ENCODE results near the gene RBP2.

DNA sequence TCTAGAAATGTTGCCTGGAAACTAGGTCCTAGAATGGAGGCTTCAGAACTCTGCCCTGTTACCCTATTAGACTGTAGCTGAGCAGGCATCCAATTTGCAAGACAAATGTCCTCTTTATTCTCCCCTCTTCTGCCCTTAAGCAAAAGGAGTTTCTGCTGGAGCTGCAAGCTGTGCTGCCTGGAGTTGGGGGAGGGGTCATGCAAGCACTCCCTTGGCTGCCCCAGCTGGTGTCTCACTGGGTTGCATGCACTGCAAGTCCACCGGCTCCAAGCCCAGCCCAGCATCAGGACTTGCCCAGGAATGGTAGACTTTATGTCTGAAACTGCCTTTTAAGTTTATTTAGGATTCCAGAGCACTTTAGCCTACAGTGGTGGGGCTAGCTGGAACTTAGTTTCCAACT is 15.7 kb upstream of the RBP2 start:
- TF ChIP-seq, protein P1, sequence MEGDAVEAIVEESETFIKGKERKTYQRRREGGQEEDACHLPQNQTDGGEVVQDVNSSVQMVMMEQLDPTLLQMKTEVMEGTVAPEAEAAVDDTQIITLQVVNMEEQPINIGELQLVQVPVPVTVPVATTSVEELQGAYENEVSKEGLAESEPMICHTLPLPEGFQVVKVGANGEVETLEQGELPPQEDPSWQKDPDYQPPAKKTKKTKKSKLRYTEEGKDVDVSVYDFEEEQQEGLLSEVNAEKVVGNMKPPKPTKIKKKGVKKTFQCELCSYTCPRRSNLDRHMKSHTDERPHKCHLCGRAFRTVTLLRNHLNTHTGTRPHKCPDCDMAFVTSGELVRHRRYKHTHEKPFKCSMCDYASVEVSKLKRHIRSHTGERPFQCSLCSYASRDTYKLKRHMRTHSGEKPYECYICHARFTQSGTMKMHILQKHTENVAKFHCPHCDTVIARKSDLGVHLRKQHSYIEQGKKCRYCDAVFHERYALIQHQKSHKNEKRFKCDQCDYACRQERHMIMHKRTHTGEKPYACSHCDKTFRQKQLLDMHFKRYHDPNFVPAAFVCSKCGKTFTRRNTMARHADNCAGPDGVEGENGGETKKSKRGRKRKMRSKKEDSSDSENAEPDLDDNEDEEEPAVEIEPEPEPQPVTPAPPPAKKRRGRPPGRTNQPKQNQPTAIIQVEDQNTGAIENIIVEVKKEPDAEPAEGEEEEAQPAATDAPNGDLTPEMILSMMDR (IDR thresholded peaks at IDR 0.05; ENCODE audit: poor library complexity): no peak
- no peak for TF ChIP-seq EZH2phosphoT487 (IDR thresholded peaks at IDR 0.05; ENCODE audit: low read depth, severe bottlenecking, unreplicated experiment)
- no peak for TF ChIP-seq EZH2 (IDR thresholded peaks at IDR 0.05; ENCODE audit: borderline replicate concordance)

Measured in hepatocyte (in vitro differentiated cells).